ENCODE data around the gene LCP1. TPM values are rescaled to one million over a fixed set of nuclear protein-coding genes. Genes with fewer than 3 reads are reported as not detected.
"Not testable (repeated sequence)": the region's sequence is repeated elsewhere in the genome, so short reads cannot be mapped to it uniquely, and the experiment has no call there.

The LCP1 gene
- total RNA-seq, 4 donors from 2014 or later = 17.3 to 34.8 (median 24.7) TPM

DNA sequence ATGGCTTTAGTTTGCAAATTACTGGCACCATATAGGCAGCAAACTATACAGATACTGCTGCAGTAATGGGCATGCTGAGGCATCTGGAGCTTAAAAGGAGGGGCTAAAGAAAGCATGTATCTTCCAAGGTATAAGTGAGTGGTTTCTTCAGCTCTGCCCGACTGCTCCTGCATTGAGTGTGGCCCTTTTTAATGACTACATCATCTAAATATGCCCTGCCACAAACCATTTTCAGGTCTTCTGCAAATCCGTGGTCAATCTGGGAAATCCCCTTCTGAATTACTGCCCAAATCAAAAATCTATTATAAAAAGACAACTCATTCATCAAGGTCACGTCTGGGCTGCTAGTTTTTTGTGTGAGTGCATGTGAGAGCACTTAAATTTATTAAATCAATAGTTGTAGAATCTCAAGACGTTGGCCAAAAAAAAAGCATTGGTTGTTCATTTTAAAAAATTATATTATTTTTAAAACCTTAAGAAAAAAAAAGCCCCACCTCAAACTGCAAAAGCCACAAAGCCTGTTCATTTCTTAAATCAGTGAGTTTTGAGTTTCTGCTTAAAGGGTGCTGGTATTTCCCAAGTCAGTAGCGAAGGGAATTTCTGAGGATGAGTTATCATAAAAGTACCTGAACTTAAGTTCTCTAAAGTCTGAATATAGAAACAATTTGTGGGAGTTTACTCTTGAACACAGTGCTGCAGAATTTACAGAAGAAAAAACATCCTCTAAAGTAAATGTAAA is 16.3 kb downstream of the LCP1 start:
- H3K4me3 ChIP-seq = no peak overlapping the region
- H3K9me3 ChIP-seq = no peaks in the 10 kb centered on the region
- DNase-seq = no peak
- H3K27me3 ChIP-seq = no peaks in the 10 kb centered on the region
- intact Hi-C loops (cut with DNase I; ENCODE audit: low total_unique reads) = no loop called here
- H3K4me1 ChIP-seq = no peaks in the 10 kb centered on the region
- TF ChIP-seq, protein P1, sequence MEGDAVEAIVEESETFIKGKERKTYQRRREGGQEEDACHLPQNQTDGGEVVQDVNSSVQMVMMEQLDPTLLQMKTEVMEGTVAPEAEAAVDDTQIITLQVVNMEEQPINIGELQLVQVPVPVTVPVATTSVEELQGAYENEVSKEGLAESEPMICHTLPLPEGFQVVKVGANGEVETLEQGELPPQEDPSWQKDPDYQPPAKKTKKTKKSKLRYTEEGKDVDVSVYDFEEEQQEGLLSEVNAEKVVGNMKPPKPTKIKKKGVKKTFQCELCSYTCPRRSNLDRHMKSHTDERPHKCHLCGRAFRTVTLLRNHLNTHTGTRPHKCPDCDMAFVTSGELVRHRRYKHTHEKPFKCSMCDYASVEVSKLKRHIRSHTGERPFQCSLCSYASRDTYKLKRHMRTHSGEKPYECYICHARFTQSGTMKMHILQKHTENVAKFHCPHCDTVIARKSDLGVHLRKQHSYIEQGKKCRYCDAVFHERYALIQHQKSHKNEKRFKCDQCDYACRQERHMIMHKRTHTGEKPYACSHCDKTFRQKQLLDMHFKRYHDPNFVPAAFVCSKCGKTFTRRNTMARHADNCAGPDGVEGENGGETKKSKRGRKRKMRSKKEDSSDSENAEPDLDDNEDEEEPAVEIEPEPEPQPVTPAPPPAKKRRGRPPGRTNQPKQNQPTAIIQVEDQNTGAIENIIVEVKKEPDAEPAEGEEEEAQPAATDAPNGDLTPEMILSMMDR (IDR thresholded peaks at IDR 0.05) = no peak
- no peak for TF ChIP-seq POLR2A (IDR thresholded peaks at IDR 0.05)
- H3K36me3 ChIP-seq = no peaks in the 10 kb centered on the region
- H3K27ac ChIP-seq = no peak overlapping the region

DNA sequence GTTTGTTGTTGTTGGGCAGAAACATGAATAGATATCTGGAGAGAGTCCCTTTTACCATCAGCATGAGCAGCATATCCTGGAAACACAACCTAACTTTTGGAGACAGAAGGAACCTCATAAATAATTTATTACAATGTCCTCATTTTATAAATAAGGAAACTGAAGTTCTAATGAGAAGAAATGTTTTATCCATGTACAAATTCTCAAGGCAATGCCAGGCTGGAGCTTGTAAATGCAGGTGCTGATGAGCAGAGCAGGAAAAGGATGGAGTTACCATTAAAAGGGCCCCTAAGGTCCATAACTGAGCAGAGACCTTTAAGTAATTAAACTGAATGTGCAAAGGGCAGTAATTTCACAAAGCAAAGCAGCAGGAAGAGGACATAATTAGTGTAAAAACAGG is 17.3 kb downstream of the LCP1 start:
- Histone ChIP-seq H3K36me3 (no peaks in the 10 kb centered on the region), H3K4me3 (no peak overlapping the region), H3K9me3 (no peaks in the 10 kb centered on the region), H3K4me1 (no peaks in the 10 kb centered on the region), H3K27ac (no peak overlapping the region), H3K27me3 (no peaks in the 10 kb centered on the region)
- intact Hi-C loops (cut with DNase I; ENCODE audit: low total_unique reads) = no loop called here
- DNase-seq = no peak
- no peak for TF ChIP-seq POLR2A (IDR thresholded peaks at IDR 0.05)
- TF ChIP-seq, protein P1 (IDR thresholded peaks at IDR 0.05) = no peak

DNA sequence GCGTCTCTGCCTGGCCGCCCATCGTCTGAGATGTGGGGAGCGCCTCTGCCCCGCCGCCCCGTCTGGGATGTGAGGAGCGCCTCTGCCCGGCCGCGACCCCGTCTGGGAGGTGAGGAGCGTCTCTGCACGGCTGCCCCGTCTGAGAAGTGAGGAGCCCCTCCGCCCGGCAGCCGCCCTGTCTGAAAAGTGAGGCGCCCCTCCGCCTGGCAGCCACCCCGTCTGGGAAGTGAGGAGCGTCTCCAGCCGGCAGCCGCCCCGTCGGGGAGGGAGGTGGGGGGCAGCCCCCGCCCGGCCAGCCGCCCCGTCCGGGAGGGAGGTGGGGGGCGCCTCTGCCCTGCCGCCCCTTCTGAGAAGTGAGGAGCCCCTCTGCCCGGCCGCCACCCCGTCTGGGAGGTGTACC is 19.2 kb downstream of the LCP1 start:
- intact Hi-C loops (cut with DNase I; ENCODE audit: low total_unique reads); H3K36me3 ChIP-seq; H3K4me1 ChIP-seq; H3K27ac ChIP-seq; H3K27me3 ChIP-seq; H3K4me3 ChIP-seq; DNase-seq; H3K9me3 ChIP-seq: not testable (repeated sequence)

DNA sequence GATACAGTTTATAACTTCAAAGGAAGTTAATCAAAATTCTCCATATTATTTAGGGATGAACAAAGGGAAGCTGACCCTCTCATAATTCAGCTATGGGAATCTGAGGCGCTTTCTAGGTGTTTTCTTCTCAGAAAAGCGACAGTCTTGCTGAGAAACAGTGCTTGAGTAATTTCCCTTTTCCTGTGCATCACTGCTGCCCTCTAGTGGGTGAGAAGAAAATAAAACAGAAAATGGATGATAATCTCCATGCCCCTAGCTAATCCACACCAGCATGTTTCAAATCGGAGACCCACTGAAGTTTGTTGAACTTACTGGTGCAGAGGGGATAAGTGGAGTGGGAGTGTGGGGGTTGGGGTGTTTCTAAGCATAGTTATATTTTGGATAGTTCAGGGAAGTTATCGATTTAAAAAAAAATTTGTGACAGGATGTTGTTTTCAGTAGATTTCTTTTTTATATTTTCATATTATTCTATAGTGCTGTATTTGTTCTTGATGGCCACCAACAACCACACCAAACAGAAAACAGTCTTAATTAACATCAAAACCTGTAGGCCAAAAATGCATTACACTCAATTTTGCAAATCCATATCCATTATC is 21.4 kb downstream of the LCP1 start:
- Histone ChIP-seq H3K36me3 (no peaks in the 10 kb centered on the region), H3K4me1 (no peaks in the 10 kb centered on the region), H3K9me3 (no peaks in the 10 kb centered on the region), H3K27ac (no peak overlapping the region), H3K27me3 (no peaks in the 10 kb centered on the region), H3K4me3 (no peak overlapping the region)
- TF ChIP-seq, protein P1 (IDR thresholded peaks at IDR 0.05) = peak; percentile 59 to 74 (median 64)
- no peak for TF ChIP-seq POLR2A (IDR thresholded peaks at IDR 0.05)
- intact Hi-C loops (cut with DNase I; ENCODE audit: low total_unique reads) = no loop called here
- no peak for DNase-seq

DNA sequence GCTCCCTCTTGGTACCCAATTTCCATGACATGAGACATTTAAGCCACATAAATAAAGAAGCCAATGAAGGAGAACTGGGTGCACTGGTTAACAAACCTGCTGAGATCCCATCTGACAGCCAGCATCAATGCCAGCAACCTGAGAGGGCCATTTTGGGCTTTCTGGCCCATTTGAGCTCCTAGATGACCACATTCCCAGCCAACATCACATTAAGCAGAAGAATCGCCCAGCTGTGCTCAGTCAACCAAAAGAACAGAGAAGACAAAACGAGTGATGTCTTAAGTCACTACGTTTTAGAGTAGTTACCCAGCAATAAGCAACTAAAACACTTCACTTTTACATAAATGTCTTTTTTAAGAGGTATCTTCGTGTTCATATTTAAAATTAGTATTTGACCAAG is 21.9 kb downstream of the LCP1 start:
- TF ChIP-seq, protein P1 (IDR thresholded peaks at IDR 0.05) = no peak
- no peak for TF ChIP-seq POLR2A (IDR thresholded peaks at IDR 0.05)
- no peak overlapping the region for H3K27ac ChIP-seq
- no peak overlapping the region for H3K4me3 ChIP-seq
- DNase-seq = no peak
- no peaks in the 10 kb centered on the region for H3K9me3 ChIP-seq
- H3K36me3 ChIP-seq = no peaks in the 10 kb centered on the region
- H3K4me1 ChIP-seq = no peaks in the 10 kb centered on the region
- no peaks in the 10 kb centered on the region for H3K27me3 ChIP-seq
- intact Hi-C loops (cut with DNase I; ENCODE audit: low total_unique reads) = no loop called here

Measured in uterus (tissue), 4 donors.